Gastroesophageal sphincter (tissue), 4 donors: ENCODE results near the gene DFFB. TPM values are rescaled to one million over a fixed set of nuclear protein-coding genes. Genes with fewer than 3 reads are reported as not detected.
"Not testable (repeated sequence)": the region's sequence is repeated elsewhere in the genome, so short reads cannot be mapped to it uniquely, and the experiment has no call there.

Experiments
- ATAC-seq: fragments of 150-250 bp; one replicate; pipeline ENCODE4 v1.9.1; 2016; ENCODE audit warnings: mild to moderate bottlenecking, moderate library complexity
- H3K27ac ChIP-seq, 4 donors: fragments of 200-600 bp; sonication (generic) in 3 of 4; 1 replicate in 3 of 4; 2 replicates in 1 of 4; pipeline ENCODE4 v1.5.1; 2016 to 2019
- H3K27me3 ChIP-seq: fragments of 200-600 bp; sonication (generic); one replicate; pipeline ENCODE4 v1.5.1; 2019
- H3K36me3 ChIP-seq, 2 donors: fragments of 200-600 bp; sonication (generic); one replicate each; pipeline ENCODE4 v1.5.1; 2019; ENCODE audit warnings: control low read depth in 1 of 2
- H3K4me1 ChIP-seq, 3 donors: fragments of 200-600 bp; sonication (generic); 1 replicate in 2 of 3; 2 replicates in 1 of 3; pipeline ENCODE4 v1.5.1; 2016 to 2019; ENCODE audit warnings: control low read depth in 2 of 3
- H3K4me3 ChIP-seq, 2 donors: fragments of 200-600 bp; sonication (generic); one replicate each; pipeline ENCODE4 v1.5.1; 2019; ENCODE audit warnings: mild to moderate bottlenecking in 1 of 2, moderate library complexity in 1 of 2
- H3K9me3 ChIP-seq, 3 donors: fragments of 200-600 bp; sonication (generic); one replicate each; pipeline ENCODE4 v1.5.1; 2017 to 2019; ENCODE audit warnings: control low read depth in 2 of 3
- EP300 ChIP-seq: sonication (generic); formaldehyde crosslinking; IDR thresholded peaks from one replicate; pipeline ENCODE4 v1.6.1; 2017; ENCODE audit warnings: antibody characterized with exemption, mild to moderate bottlenecking
- POLR2A ChIP-seq, 2 donors: fragments of 450-650 bp; IDR thresholded peaks; one replicate each; pipeline ENCODE4 v1.6.1; 2017; ENCODE audit warnings: antibody characterized with exemption in 2 of 2, mild to moderate bottlenecking in 2 of 2, moderate library complexity in 1 of 2
- POLR2AphosphoS5 ChIP-seq: sonication (generic); formaldehyde crosslinking; IDR thresholded peaks from one replicate; pipeline ENCODE4 v1.6.1; 2017; ENCODE audit warnings: antibody characterized with exemption
- WGBS, 2 donors: methylation state at CpG; one replicate each; pipeline ENCODE4 v1.1.5; 2018; ENCODE audit warnings: low coverage in 1 of 2; 5-methylcytosine and 5-hydroxymethylcytosine counted together
- total RNA-seq, 4 donors: library from RNA; depleted of rRNA; stranded (reverse); fragments of >200 nt; gene quantifications; one replicate each; pipeline ENCODE4 v1.1.0, GENCODE V29; 2016
- TF ChIP-seq, protein P1 (sequence below), 4 experiments: fragments of 200-600 bp in 2 of 4; fragments of 450-650 bp in 2 of 4; sonication (generic) in 1 of 4; IDR thresholded peaks; one replicate each; pipeline ENCODE4 v1.5.1; 2017 to 2019; ENCODE audit warnings: antibody characterized with exemption in 4 of 4, mild to moderate bottlenecking in 2 of 4, moderate library complexity in 2 of 4

The DFFB gene, protein sequence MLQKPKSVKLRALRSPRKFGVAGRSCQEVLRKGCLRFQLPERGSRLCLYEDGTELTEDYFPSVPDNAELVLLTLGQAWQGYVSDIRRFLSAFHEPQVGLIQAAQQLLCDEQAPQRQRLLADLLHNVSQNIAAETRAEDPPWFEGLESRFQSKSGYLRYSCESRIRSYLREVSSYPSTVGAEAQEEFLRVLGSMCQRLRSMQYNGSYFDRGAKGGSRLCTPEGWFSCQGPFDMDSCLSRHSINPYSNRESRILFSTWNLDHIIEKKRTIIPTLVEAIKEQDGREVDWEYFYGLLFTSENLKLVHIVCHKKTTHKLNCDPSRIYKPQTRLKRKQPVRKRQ
- total RNA-seq, result 10 to 100 TPM in 1 of 4 donors, 1 to 10 TPM in 3; 1.9 to 14.6 (median 7.7) TPM

DNA sequence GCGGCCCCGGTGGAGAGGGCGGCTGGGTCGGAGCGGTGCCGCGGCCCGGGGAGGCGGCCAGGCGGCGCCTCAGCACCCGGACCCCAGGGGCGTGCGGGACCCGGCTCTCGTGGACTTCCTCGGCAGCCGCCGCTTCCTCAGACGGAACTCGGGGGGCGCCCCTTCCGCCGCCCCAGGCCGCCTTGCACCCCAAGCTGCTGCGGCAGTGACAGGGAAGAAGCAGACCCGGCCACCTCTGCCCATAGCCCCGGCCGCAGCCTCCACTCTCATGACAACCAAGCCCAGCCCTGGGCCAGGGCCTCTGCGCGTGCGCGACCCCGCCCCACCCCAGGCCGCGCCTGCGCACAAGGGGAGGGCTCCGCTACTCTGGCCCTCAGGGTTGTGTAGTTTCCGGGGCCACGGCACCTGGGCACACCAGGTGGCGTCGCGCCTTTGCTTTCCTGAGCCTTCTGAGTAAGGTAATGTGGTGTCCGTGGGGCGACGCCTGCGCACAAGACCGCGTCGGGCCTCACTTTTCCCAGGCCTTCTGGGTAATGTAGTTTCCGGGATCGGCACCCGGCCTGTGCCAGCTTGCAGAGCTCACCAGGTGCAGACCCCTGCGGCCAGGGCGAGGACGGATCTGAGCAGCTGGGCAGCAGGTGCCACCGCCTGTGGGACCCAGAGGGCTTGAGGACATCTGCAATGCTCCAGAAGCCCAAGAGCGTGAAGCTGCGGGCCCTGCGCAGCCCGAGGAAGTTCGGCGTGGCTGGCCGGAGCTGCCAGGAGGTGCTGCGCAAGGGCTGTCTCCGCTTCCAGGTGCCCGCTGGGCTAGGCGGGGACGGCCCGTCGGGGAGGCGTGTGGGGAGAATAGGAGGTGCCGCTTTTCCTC is at the start of gene DFFB, which contains the start of gene CEP104:
DFFB (plus strand) TSS at position 554 of the 868 bp plus-strand sequence; CDS start at position 682, 128 bp downstream.
CEP104 (minus strand) TSS at position 289 of the 868 bp plus-strand sequence. CDS start 4,804 bp downstream, outside the sequence.
- WGBS, 2 donors, result no CpG with 5 or more reads among the region's 73 CpGs
- H3K4me1 ChIP-seq, result peaks cover 0 to 34% (median 17%) of the 10 kb centered on the region in 3 donors
- H3K4me3 ChIP-seq, result peak within 1 kb of the TSS; percentile 81 to 96
- TF ChIP-seq POLR2AphosphoS5 (peak; percentile 67), POLR2A (IDR thresholded peaks at IDR 0.05) (peak; percentile 58 to 62), EP300 (no peak)
- TF ChIP-seq, protein P1, sequence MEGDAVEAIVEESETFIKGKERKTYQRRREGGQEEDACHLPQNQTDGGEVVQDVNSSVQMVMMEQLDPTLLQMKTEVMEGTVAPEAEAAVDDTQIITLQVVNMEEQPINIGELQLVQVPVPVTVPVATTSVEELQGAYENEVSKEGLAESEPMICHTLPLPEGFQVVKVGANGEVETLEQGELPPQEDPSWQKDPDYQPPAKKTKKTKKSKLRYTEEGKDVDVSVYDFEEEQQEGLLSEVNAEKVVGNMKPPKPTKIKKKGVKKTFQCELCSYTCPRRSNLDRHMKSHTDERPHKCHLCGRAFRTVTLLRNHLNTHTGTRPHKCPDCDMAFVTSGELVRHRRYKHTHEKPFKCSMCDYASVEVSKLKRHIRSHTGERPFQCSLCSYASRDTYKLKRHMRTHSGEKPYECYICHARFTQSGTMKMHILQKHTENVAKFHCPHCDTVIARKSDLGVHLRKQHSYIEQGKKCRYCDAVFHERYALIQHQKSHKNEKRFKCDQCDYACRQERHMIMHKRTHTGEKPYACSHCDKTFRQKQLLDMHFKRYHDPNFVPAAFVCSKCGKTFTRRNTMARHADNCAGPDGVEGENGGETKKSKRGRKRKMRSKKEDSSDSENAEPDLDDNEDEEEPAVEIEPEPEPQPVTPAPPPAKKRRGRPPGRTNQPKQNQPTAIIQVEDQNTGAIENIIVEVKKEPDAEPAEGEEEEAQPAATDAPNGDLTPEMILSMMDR (IDR thresholded peaks at IDR 0.05), result peak in 1 of 4 experiments; percentile 44
- ATAC-seq, result peak; percentile 95
- H3K27ac ChIP-seq, result peak within 1 kb of the TSS; percentile 44 to 85 (median 84)
- peaks cover 0 to 13% of the 10 kb centered on the region in 2 donors for H3K36me3 ChIP-seq
- H3K27me3 ChIP-seq, result no peaks in the 10 kb centered on the region
- H3K9me3 ChIP-seq, result no peaks in the 10 kb centered on the region

DNA sequence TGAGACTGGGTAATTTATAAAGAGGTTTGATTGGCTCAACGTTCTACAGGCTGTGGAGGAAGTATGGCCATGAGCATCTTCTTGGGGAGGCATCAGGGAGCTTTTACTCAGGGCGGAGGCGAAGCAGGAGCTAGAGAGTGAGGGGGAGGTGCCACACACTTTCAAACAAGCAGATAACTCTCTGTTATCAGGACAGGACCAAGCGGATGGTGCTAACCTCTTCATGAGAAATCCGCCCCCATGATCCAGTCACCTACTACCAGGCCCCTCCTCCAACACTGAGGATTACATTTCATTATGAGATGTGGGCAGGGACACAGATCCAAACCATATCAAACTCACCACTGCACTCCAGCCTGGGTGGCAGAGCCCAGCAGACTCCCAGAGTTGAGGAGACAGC is 49.5 kb upstream of the DFFB start:
- Histone ChIP-seq H3K36me3 (no peaks in the 10 kb centered on the region), H3K4me1 (no peaks in the 10 kb centered on the region), H3K27ac (no peak overlapping the region), H3K27me3 (peaks cover 27% of the 10 kb centered on the region), H3K4me3 (no peak overlapping the region), H3K9me3 (no peaks in the 10 kb centered on the region)
- no peak for TF ChIP-seq POLR2AphosphoS5
- no peak for TF ChIP-seq POLR2A (IDR thresholded peaks at IDR 0.05)
- TF ChIP-seq, protein P1 (IDR thresholded peaks at IDR 0.05), result no peak
- TF ChIP-seq EP300, result no peak
- WGBS, 2 donors, result 88 to 100% methylated on average over 1 to 4 of the region's 5 CpGs
- ATAC-seq, result no peak

DNA sequence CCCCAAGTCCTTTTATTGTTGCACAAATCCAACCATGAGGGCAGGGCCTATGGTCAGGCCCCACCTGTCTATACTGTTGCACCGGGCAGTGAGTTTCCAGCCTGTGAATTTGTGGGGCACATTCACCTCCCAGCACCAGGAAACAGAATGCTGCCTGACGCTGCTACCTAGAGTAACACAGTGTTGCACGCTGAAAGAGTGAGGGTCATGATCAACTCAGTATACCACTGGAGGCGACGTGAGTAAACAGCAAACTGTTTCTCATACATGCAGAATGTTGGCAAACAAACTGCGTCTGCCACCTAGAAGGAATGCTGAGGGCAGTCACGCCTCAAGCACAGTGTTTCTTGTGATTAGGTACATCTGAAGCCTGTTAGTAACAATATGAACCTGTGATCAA is 47.6 kb upstream of the DFFB start:
- Histone ChIP-seq H3K27me3 (peaks cover 18% of the 10 kb centered on the region), H3K27ac (no peak overlapping the region), H3K4me3 (no peak overlapping the region), H3K4me1 (no peaks in the 10 kb centered on the region), H3K9me3 (no peaks in the 10 kb centered on the region), H3K36me3 (peaks cover 0 to 15% of the 10 kb centered on the region in 2 donors)
- 69% methylated on average over 7 of the region's 7 CpGs; no CpG with 5 or more reads in 1 of the 2 donors for WGBS, 2 donors
- TF ChIP-seq EP300 (no peak), POLR2A (IDR thresholded peaks at IDR 0.05) (no peak), POLR2AphosphoS5 (no peak)
- TF ChIP-seq, protein P1 (IDR thresholded peaks at IDR 0.05), result no peak
- ATAC-seq, result no peak

DNA sequence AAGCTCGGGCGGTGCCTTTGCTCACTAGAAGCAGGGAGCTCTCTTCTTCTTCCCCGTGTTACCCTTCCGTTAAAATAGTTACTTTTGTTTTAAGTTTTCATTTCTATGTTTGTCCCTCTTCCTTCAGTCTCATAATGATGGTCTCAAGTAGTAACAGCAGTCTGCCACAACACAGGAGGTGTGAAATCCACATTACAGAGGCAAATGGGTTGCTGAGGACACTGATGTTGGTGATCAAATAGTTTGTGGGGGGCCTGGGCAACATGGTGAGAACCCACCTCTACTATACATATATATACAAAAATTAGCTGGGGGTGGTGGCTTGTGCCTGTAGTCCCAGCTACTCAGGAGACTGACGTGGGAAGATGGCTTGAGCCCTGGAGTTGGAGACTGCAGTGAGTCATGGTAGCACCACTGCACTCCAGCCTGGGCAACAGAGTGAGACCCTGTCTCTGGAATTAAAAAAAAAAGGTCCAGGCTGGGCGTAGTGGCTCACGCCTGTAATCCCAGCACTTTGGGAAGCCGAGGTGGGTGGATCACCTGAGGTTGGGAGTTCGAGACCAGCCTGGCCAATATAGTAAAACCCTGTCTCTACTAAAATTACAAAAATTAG is 47.0 kb upstream of the DFFB start:
- peaks cover 0 to 21% of the 10 kb centered on the region in 2 donors for H3K36me3 ChIP-seq

DNA sequence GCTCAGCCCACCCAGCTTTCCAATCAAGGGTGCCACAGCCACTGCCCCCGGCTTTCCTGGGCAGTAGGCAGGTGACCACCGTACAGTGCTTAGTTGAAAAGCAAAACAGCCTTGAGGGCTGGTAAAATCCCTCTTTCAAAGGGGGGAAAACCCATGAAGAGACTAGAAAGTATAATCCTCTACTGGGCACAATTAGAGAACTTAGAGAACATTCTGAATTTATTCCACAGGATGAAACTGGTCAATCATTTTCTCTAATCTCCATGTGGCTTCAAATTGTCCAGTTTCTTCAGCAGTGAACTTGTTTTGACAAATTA is 45.7 kb upstream of the DFFB start:
- peaks cover 0 to 34% of the 10 kb centered on the region in 2 donors for H3K36me3 ChIP-seq
- TF ChIP-seq EP300, result no peak
- H3K27me3 ChIP-seq, result peaks cover 18% of the 10 kb centered on the region
- no peak overlapping the region for H3K4me3 ChIP-seq
- no peak overlapping the region for H3K27ac ChIP-seq
- no peaks in the 10 kb centered on the region for H3K4me1 ChIP-seq
- WGBS, 2 donors, result 80% methylated on average over 1 of the region's 2 CpGs; no CpG with 5 or more reads in 1 of the 2 donors
- no peaks in the 10 kb centered on the region for H3K9me3 ChIP-seq
- ATAC-seq, result no peak

More for the DNA sequence above, 47.0 kb upstream of the DFFB start:
- not testable (repeated sequence) for H3K9me3 ChIP-seq, H3K4me1 ChIP-seq, ATAC-seq, H3K27ac ChIP-seq, H3K4me3 ChIP-seq
- WGBS, 2 donors, result 74 to 80% methylated on average over 4 to 8 of the region's 9 CpGs
- peaks cover 18% of the 10 kb centered on the region for H3K27me3 ChIP-seq
